ENCODE measurements around the gene IL21R.

GRCh38 chr16:27460663-27461482 lies 58.9 kb downstream of the IL21R start:
- TF ChIP-seq CTCF (IDR thresholded peaks at IDR 0.05), result no peak
- TF ChIP-seq POLR2AphosphoS5 (IDR thresholded peaks at IDR 0.05; ENCODE audit: insufficient read depth in 1 of 2, low read depth in 1 of 2), result no peak
- TF ChIP-seq POLR2A (IDR thresholded peaks at IDR 0.05), result no peak

Data from vagina (tissue), 2 donors.